H1 (cell line): Measurements from ENCODE around the gene CFAP65. TPM values are rescaled to one million over a fixed set of nuclear protein-coding genes. Genes with fewer than 3 reads are reported as not detected.

Experiments
- CTCF ChIA-PET: fragments of 300-600 bp; sonication (Branson Sonifier 250); formaldehyde crosslinking; loops from one replicate; lab custom pipeline; 2021; ENCODE audit not compliant: partially characterized antibody; lab: Charles Lee
- POLR2A ChIA-PET: fragments of 300-600 bp; sonication (Branson Sonifier 250); formaldehyde crosslinking; loops from one replicate; lab custom pipeline; 2021; ENCODE audit warnings: inconsistent platforms; ENCODE audit not compliant: partially characterized antibody; lab: Charles Lee
- DNase-seq, 2 experiments: peaks; one replicate each; pipeline versions ENCODE4 v3.0.0 to v3.0.0-alpha.2; 2010 to 2022; ENCODE audit warnings: low spot score in 2 of 2, low read depth in 1 of 2, mixed read lengths in 1 of 2
- FAIRE-seq: peaks from 2 replicates; lab custom pipeline; 2011; peaks lifted over from hg19 to GRCh38; lab: Jason Lieb, UNC
- H2AFZ ChIP-seq: 2 replicates; pipeline ENCODE4 v1.8.1; 2012; ENCODE audit warnings: low read length, inconsistent platforms
- H2AK5ac ChIP-seq: 2 replicates; pipeline ENCODE4 v1.6.1; 2013; ENCODE audit warnings: low read depth, low read length
- H2BK120ac ChIP-seq: replicated peaks from 2 replicates; pipeline ENCODE3; 2013; ENCODE audit warnings: low read depth, low read length, inconsistent platforms
- H2BK12ac ChIP-seq: 2 replicates; pipeline ENCODE4 v1.6.1; 2013; ENCODE audit warnings: low read depth, low read length
- H2BK15ac ChIP-seq: 2 replicates; pipeline ENCODE4 v1.6.1; 2013; ENCODE audit warnings: low read length
- H2BK20ac ChIP-seq: 2 replicates; pipeline ENCODE4 v1.6.1; 2013; ENCODE audit warnings: low read length
- H2BK5ac ChIP-seq: 2 replicates; pipeline ENCODE4 v1.6.1; 2013; ENCODE audit warnings: low read depth, low read length
- H3K14ac ChIP-seq: 2 replicates; pipeline ENCODE4 v1.6.1; 2013; ENCODE audit warnings: inconsistent platforms; ENCODE audit not compliant: insufficient read length
- H3K18ac ChIP-seq: 2 replicates; pipeline ENCODE4 v1.6.1; 2013; ENCODE audit warnings: low read length; ENCODE audit errors: extremely low read depth
- H3K23ac ChIP-seq: 2 replicates; pipeline ENCODE4 v1.6.1; 2013; ENCODE audit warnings: inconsistent platforms; ENCODE audit not compliant: insufficient read length
- H3K23me2 ChIP-seq: 2 replicates; pipeline ENCODE4 v1.6.1; 2013; ENCODE audit warnings: low read depth, low read length
- H3K27ac ChIP-seq: 2 replicates; pipeline ENCODE4 v1.6.1; 2011; ENCODE audit warnings: low read depth, low read length, inconsistent platforms
- H3K27me3 ChIP-seq, 4 experiments: replicated peaks in 1 of 4; 1 replicate in 1 of 4; 2 replicates in 3 of 4; pipeline versions ENCODE4 v1.6.1 to v1.8.1; 2011 to 2013; ENCODE audit warnings: low read length in 3 of 4, mild to moderate bottlenecking in 3 of 4, inconsistent platforms in 2 of 4, mixed read lengths in 2 of 4, moderate library complexity in 1 of 4; ENCODE audit not compliant: control insufficient read depth in 3 of 4, insufficient read depth in 3 of 4; ENCODE audit errors: extremely low read depth in 1 of 4
- H3K36me3 ChIP-seq, 4 experiments: 2 replicates each; pipeline versions ENCODE4 v1.6.1 to v1.8.1; 2011 to 2013; ENCODE audit warnings: mild to moderate bottlenecking in 4 of 4, low read length in 3 of 4, moderate library complexity in 2 of 4, control low read depth in 1 of 4, inconsistent platforms in 1 of 4; ENCODE audit not compliant: insufficient read depth in 4 of 4, control insufficient read depth in 2 of 4
- H3K4ac ChIP-seq: replicated peaks from 2 replicates; pipeline ENCODE3; 2013; ENCODE audit warnings: low read length, low read depth, mixed read lengths, inconsistent platforms; ENCODE audit not compliant: insufficient read length
- H3K4me1 ChIP-seq, 4 experiments: replicated peaks in 1 of 4; 1 replicate in 1 of 4; 2 replicates in 3 of 4; pipeline versions ENCODE4 v1.6.1 to v1.8.1; 2011 to 2013; ENCODE audit warnings: low read length in 3 of 4, inconsistent platforms in 2 of 4, mixed read lengths in 1 of 4; ENCODE audit not compliant: insufficient read depth in 4 of 4, control insufficient read depth in 3 of 4
- H3K4me2 ChIP-seq, 2 experiments: 2 replicates each; pipeline versions ENCODE4 v1.6.1 to v1.8.1; 2011 to 2013; ENCODE audit warnings: low read depth in 2 of 2, low read length in 2 of 2, control low read depth in 1 of 2, inconsistent platforms in 1 of 2, mild to moderate bottlenecking in 1 of 2; ENCODE audit not compliant: insufficient read depth in 1 of 2
- H3K4me3 ChIP-seq, 4 experiments: fragments of 200-600, 300-600 bp in 1 of 4; sonication (generic), shearing (Covaris generic), sonication (Bioruptor Twin) in 1 of 4; 2 replicates each; pipeline versions ENCODE4 v1.5.1 to v1.8.1; 2011 to 2016; ENCODE audit warnings: low read length in 4 of 4, low read depth in 3 of 4, control low read depth in 2 of 4, inconsistent platforms in 2 of 4, mild to moderate bottlenecking in 2 of 4, mixed read lengths in 1 of 4, moderate library complexity in 1 of 4; ENCODE audit not compliant: insufficient read depth in 2 of 4; ENCODE audit errors: extremely low read depth in 1 of 4
- H3K56ac ChIP-seq: replicated peaks from 2 replicates; pipeline ENCODE3; 2013; ENCODE audit warnings: low read depth, mild to moderate bottlenecking, mixed read lengths, low read length, inconsistent platforms; ENCODE audit not compliant: insufficient read length
- H3K79me1 ChIP-seq: 2 replicates; pipeline ENCODE4 v1.6.1; 2013; ENCODE audit warnings: low read depth, low read length, control low read depth
- H3K79me2 ChIP-seq, 2 experiments: 2 replicates each; pipeline versions ENCODE4 v1.6.1 to v1.8.1; 2012 to 2013; ENCODE audit warnings: low read length in 2 of 2, mild to moderate bottlenecking in 2 of 2, inconsistent platforms in 1 of 2; ENCODE audit not compliant: insufficient read depth in 2 of 2, control insufficient read depth in 1 of 2
- H3K9ac ChIP-seq, 4 experiments: replicated peaks in 1 of 4; 1 replicate in 1 of 4; 2 replicates in 3 of 4; pipeline versions ENCODE4 v1.6.1 to v1.8.1; 2011 to 2013; ENCODE audit warnings: low read depth in 3 of 4, low read length in 3 of 4, control low read depth in 2 of 4, mild to moderate bottlenecking in 2 of 4, moderate library complexity in 2 of 4, inconsistent platforms in 1 of 4; ENCODE audit errors: extremely low read depth in 1 of 4
- H3K9me3 ChIP-seq, 2 experiments: 2 replicates each; pipeline versions ENCODE4 v1.6.1 to v1.8.1; 2012 to 2013; ENCODE audit warnings: mild to moderate bottlenecking in 2 of 2, moderate library complexity in 2 of 2, control low read depth in 1 of 2, inconsistent platforms in 1 of 2, low read depth in 1 of 2, low read length in 1 of 2, mixed read lengths in 1 of 2; ENCODE audit not compliant: insufficient read depth in 2 of 2
- H4K20me1 ChIP-seq, 2 experiments: replicated peaks in 1 of 2; 2 replicates each; pipeline versions ENCODE3 to v1.8.1; 2011 to 2013; ENCODE audit warnings: inconsistent platforms in 2 of 2, low read length in 2 of 2, mild to moderate bottlenecking in 1 of 2; ENCODE audit not compliant: insufficient read depth in 2 of 2, control insufficient read depth in 1 of 2
- H4K5ac ChIP-seq: 2 replicates; pipeline ENCODE4 v1.6.1; 2013; ENCODE audit warnings: low read length, low read depth, mixed read lengths, inconsistent platforms; ENCODE audit not compliant: insufficient read length
- H4K8ac ChIP-seq: 2 replicates; pipeline ENCODE4 v1.8.0; 2013; ENCODE audit warnings: mild to moderate bottlenecking, moderate library complexity, low read length, inconsistent platforms; ENCODE audit not compliant: insufficient read depth; ENCODE audit errors: extremely low read depth
- H4K91ac ChIP-seq: replicated peaks from 2 replicates; pipeline ENCODE3; 2013; ENCODE audit warnings: low read length, mixed read lengths, inconsistent platforms; ENCODE audit not compliant: insufficient read length
- ATF3 ChIP-seq: IDR thresholded peaks from 2 replicates; pipeline ENCODE4 v1.6.1; 2011; ENCODE audit warnings: low read depth, mild to moderate bottlenecking, low read length; ENCODE audit not compliant: insufficient read depth
- CBX5 ChIP-seq: fragments of 300-800, 300-1000 bp; sonication (generic); IDR thresholded peaks from 2 replicates; pipeline ENCODE4 v1.7.1; 2016; ENCODE audit warnings: antibody characterized with exemption, low read length, low read depth
- GTF2F1 ChIP-seq: IDR thresholded peaks from 2 replicates; pipeline ENCODE4 v1.6.1; 2012; ENCODE audit warnings: low read depth, low read length, improper control_type of control experiment, borderline replicate concordance
- HDAC2 ChIP-seq, 2 experiments: fragments of 300-600 bp in 1 of 2; sonication (generic) in 1 of 2; IDR thresholded peaks; 2 replicates each; pipeline ENCODE4 v1.6.1; 2011 to 2012; ENCODE audit warnings: low read depth in 2 of 2, low read length in 2 of 2, mild to moderate bottlenecking in 2 of 2, moderate library complexity in 2 of 2, borderline replicate concordance in 1 of 2, inconsistent platforms in 1 of 2
- JUN ChIP-seq: IDR thresholded peaks from 2 replicates; pipeline ENCODE4 v1.6.1; 2011; ENCODE audit warnings: low read depth, mild to moderate bottlenecking, improper control_type of control experiment, low read length
- MAFK ChIP-seq: IDR thresholded peaks from 2 replicates; pipeline ENCODE4 v1.6.1; 2012; ENCODE audit warnings: low read depth, mild to moderate bottlenecking, improper control_type of control experiment, low read length
- MAX ChIP-seq: IDR thresholded peaks from 2 replicates; pipeline ENCODE4 v1.6.1; 2012; ENCODE audit warnings: inconsistent platforms
- NANOG ChIP-seq: IDR thresholded peaks from 2 replicates; pipeline ENCODE4 v1.6.1; 2011; ENCODE audit warnings: low read length, low read depth, mild to moderate bottlenecking, inconsistent platforms; ENCODE audit not compliant: insufficient read depth, poor library complexity, severe bottlenecking
- POU5F1 ChIP-seq: IDR thresholded peaks from 2 replicates; pipeline ENCODE4 v1.6.1; 2011; ENCODE audit warnings: low read depth, mild to moderate bottlenecking, low read length, moderate library complexity
- RFX5 ChIP-seq: IDR thresholded peaks from 2 replicates; pipeline ENCODE4 v1.6.1; 2011; ENCODE audit warnings: low read depth, low read length, improper control_type of control experiment, borderline replicate concordance
- SUZ12 ChIP-seq: fragments of 200-600 bp; sonication (generic); IDR thresholded peaks from 2 replicates; pipeline ENCODE4 v1.6.1; 2012; ENCODE audit warnings: mild to moderate bottlenecking, inconsistent platforms, low read length, moderate library complexity, mixed read lengths
- USF2 ChIP-seq: IDR thresholded peaks from 2 replicates; pipeline ENCODE4 v1.6.1; 2011; ENCODE audit warnings: low read length, improper control_type of control experiment
- polyA plus RNA-seq, 7 experiments: library from polyadenylated mRNA; depleted of rRNA in 3 of 7; stranded (reverse) in 5 of 7; unstranded in 2 of 7; fragments of >200 nt in 5 of 7; fragments of 200-250 nt in 2 of 7; gene quantifications; 1 replicate in 5 of 7; 2 replicates in 1 of 7; 4 replicates in 1 of 7; pipeline versions ENCODE4 v1.2.1 to v1.2.3, GENCODE V29; 2011 to 2013; ENCODE audit warnings: missing spikeins in 2 of 7, mixed read lengths in 2 of 7
- total RNA-seq: library from RNA; stranded (reverse); fragmentation: NEBNext Ultra II Directional; extraction: Animal tissue kit (Norgen Biotek cat#: 25700); gene quantifications from 2 replicates; pipeline ENCODE4 v1.2.1, GENCODE V29; 2021

CFAP65 gene
- total and polyA plus RNA-seq, 2 of the 8 experiments (the other 6 are each of a cell fraction or from before 2014, with no cell fraction given): 0.19 to 0.45 TPM

GRCh38 chr2:219081701-219082331 is 40.5 kb upstream of the CFAP65 start:
- no peak overlapping the region for H3K4ac ChIP-seq
- H3K79me1 ChIP-seq: no peaks in the 10 kb centered on the region
- no peak overlapping the region for H2BK120ac ChIP-seq
- H3K27ac ChIP-seq: no peak overlapping the region
- H3K23ac ChIP-seq: no peak overlapping the region
- no peak overlapping the region for H2AK5ac ChIP-seq
- H3K9ac ChIP-seq: no peak overlapping the region
- DNase-seq (no peak), FAIRE-seq (no peak)
- H3K18ac ChIP-seq: no peak overlapping the region
- H2AFZ ChIP-seq: no peak overlapping the region
- H3K27me3 ChIP-seq: no peaks in the 10 kb centered on the region
- H2BK12ac ChIP-seq: no peak overlapping the region
- H3K9me3 ChIP-seq: no peaks in the 10 kb centered on the region
- H3K4me3 ChIP-seq: no peak overlapping the region
- CTCF ChIA-PET: interaction anchor here (1.4 to 62.8 kb wide), 8 partner anchors 9 to 87 kb away, joined by 3 to 1777 read pairs (median 6); no protein-coding TSS in a partner anchor
- POLR2A ChIA-PET: no interaction called here
- H2BK5ac ChIP-seq: no peak overlapping the region
- H3K14ac ChIP-seq: no peak overlapping the region
- no peaks in the 10 kb centered on the region for H3K23me2 ChIP-seq
- H3K56ac ChIP-seq: no peak overlapping the region
- H2BK15ac ChIP-seq: no peak overlapping the region
- no peak overlapping the region for H4K5ac ChIP-seq
- no peak overlapping the region for H3K4me2 ChIP-seq
- H3K36me3 ChIP-seq: peaks cover 0 to 2% (median 0%) of the 10 kb centered on the region in 4 experiments; a peak in 2 of 8 replicates
- no peaks in the 10 kb centered on the region for H3K79me2 ChIP-seq
- no peak overlapping the region for H4K8ac ChIP-seq
- no peak overlapping the region for H2BK20ac ChIP-seq
- no peaks in the 10 kb centered on the region for H3K4me1 ChIP-seq
- peaks cover 0 to 4% of the 10 kb centered on the region in 2 experiments for H4K20me1 ChIP-seq
- H4K91ac ChIP-seq: no peak overlapping the region
- TF ChIP-seq MAFK (no peak), SUZ12 (no peak), JUN (no peak), NANOG (no peak), CBX5 (no peak), ATF3 (no peak), USF2 (no peak), GTF2F1 (no peak), RFX5 (no peak), HDAC2 (IDR thresholded peaks at IDR 0.05; ENCODE audit: borderline replicate concordance in 1 of 2, low read depth in 2 of 2, low read length in 2 of 2) (no peak), MAX (no peak), POU5F1 (no peak)
